NT2/D1 (cell line): ENCODE results near the gene SLC38A5.

Experiments used
- SUZ12 ChIP-seq: IDR thresholded peaks from 2 replicates; pipeline ENCODE4 v1.6.1; 2011; ENCODE audit not compliant: insufficient read length, insufficient read depth; ENCODE audit errors: extremely low read depth
- YY1 ChIP-seq: IDR thresholded peaks from 2 replicates; pipeline ENCODE4 v1.6.1; 2011; ENCODE audit not compliant: insufficient read length, insufficient read depth
- ZNF274 ChIP-seq: IDR thresholded peaks from 2 replicates; pipeline ENCODE4 v1.6.1; 2011; ENCODE audit warnings: mild to moderate bottlenecking, low read depth, low read length

DNA sequence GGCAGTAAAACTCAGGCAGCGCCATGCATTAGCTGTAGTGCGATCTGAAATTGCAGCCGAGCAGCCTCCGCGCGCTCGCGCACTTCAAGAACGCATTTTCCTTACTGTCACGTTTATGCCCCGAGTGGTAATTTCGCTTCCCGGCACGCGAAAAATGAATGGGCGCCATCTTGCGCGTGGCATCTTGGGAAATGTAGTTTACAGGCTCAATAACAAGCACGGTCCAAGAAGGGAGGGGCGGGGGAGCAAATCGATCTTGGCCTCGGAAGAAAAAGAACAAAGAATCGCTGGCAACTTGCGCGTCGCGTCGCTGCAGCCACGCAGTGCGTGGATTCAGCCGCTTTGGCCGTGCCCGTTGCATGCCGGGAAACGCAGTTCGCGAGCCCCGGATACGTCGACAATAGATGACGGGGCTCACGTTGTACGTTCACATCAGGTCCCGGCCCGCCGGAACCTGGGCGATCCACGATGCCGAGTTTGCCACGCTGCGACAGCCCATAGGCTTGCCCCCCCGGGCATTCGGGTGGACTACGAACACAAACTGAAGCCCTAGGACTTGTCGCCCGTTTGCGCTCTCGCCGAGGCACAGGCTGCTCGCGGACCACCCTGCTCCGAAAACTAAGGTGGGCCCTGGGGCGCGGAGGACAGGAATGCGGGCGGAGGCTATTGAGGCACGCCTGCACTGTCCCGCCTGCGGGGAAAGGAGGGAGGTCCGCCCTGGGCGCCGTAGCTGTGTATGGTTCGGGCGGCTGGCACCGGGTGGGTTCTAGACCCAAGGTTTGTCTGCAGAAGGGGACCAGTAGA, 5.9 kb upstream of the SLC38A5 start, which contains the start of gene FTSJ1:
- no peak for TF ChIP-seq ZNF274
- TF ChIP-seq YY1 = peak; percentile 87
- TF ChIP-seq SUZ12 = no peak
